Nephron (organoid): ENCODE data around the gene APOL1.

Source experiments
- H3K27ac Mint-ChIP-seq, 3 experiments: 2 replicates each; pipeline ENCODE4 v1.8.0; 2020; ENCODE audit warnings: mixed read lengths in 3 of 3, mild to moderate bottlenecking in 2 of 3, moderate library complexity in 1 of 3
- H3K27me3 Mint-ChIP-seq: 2 replicates; pipeline ENCODE4 v1.8.0; 2021; ENCODE audit warnings: low read depth, mild to moderate bottlenecking, moderate library complexity, mixed read lengths
- H3K36me3 Mint-ChIP-seq: 2 replicates; pipeline ENCODE4 v1.8.0; 2020; ENCODE audit warnings: low read depth, mixed read lengths
- H3K4me1 Mint-ChIP-seq: 2 replicates; pipeline ENCODE4 v1.8.0; 2020; ENCODE audit warnings: mixed read lengths
- H3K4me3 Mint-ChIP-seq, 3 experiments: 2 replicates each; pipeline ENCODE4 v1.8.0; 2020; ENCODE audit warnings: mild to moderate bottlenecking in 3 of 3, mixed read lengths in 3 of 3, moderate library complexity in 2 of 3
- H3K9me3 Mint-ChIP-seq: 2 replicates; pipeline ENCODE4 v1.8.0; 2020; ENCODE audit warnings: mixed read lengths
- TF ChIP-seq, protein P1 (sequence below), 3 experiments: fragments of 200-600 bp; sonication (generic); IDR thresholded peaks; one replicate each; pipeline ENCODE4 v1.5.0; 2021; ENCODE audit warnings: antibody characterized with exemption in 3 of 3; ENCODE audit not compliant: unreplicated experiment in 3 of 3

The APOL1 gene

DNA sequence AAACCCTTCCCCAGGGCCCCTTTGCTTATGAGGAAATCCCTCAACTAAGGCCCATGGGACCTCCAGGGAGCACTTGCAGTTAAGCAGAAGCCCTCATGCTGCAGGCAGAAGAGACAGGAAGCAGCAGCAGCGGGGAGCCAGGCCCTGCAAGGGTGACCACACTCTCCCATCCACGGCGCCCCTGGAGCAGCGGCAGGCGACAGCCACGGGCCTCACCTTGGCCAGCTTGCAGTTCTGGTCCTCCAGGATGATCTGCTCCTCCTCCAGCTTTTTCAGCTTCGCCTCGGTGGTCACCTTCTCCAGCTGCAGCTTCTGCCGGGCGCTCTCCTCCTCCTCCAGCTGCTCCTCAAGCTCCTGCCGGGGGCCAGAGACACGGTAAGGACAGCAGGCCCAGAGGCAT is 47.0 kb downstream of the APOL1 start:
- Mint-ChIP-seq H3K4me1 (no peaks in the 10 kb centered on the region), H3K27me3 (no peaks in the 10 kb centered on the region), H3K27ac (no peak overlapping the region), H3K9me3 (no peaks in the 10 kb centered on the region), H3K36me3 (peaks cover 68% of the 10 kb centered on the region), H3K4me3 (no peak overlapping the region)
- TF ChIP-seq, protein P1, sequence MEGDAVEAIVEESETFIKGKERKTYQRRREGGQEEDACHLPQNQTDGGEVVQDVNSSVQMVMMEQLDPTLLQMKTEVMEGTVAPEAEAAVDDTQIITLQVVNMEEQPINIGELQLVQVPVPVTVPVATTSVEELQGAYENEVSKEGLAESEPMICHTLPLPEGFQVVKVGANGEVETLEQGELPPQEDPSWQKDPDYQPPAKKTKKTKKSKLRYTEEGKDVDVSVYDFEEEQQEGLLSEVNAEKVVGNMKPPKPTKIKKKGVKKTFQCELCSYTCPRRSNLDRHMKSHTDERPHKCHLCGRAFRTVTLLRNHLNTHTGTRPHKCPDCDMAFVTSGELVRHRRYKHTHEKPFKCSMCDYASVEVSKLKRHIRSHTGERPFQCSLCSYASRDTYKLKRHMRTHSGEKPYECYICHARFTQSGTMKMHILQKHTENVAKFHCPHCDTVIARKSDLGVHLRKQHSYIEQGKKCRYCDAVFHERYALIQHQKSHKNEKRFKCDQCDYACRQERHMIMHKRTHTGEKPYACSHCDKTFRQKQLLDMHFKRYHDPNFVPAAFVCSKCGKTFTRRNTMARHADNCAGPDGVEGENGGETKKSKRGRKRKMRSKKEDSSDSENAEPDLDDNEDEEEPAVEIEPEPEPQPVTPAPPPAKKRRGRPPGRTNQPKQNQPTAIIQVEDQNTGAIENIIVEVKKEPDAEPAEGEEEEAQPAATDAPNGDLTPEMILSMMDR (IDR thresholded peaks at IDR 0.05; ENCODE audit: unreplicated experiment in 3 of 3) = no peak

DNA sequence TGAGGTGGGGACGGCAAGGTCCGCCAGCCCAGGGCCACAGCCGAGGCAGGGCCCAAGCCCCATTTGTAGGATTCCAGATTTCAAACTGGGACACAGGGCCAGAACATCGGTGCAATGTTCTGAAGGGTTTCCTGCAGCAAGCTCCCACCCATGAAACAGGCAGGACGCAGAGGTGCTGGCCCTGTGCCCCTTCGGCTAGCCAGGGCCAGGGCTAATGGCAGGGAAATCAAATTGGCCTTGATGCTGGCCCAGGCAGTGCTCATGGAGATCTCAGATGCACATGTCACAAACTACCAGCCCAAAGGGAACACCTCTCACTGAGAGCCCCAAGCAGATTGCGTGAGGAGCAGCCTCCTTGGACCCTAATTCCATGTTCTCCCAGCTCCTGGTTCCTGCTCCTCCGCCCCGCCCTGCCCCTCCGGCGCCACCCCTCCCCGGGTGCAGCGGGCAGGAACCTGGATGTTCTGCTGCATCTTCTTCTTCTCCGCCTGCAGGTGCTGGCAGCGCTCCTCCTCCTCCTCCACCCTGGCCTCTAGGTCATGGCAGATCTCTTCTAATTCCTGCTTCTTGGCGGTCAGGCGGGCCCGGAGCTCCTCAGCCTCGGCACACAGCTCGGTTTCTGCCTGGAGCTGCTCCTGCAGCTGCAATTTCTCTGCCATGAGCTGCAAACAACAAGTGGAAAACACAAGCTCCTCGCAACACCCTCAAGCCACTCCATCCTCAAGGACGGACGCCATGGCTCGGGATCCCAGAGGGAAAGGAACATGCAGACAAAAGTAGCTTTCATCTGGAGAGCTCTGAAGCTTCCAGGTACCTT is 47.7 kb downstream of the APOL1 start:
- Mint-ChIP-seq H3K27ac (no peak overlapping the region), H3K4me3 (no peak overlapping the region), H3K9me3 (no peaks in the 10 kb centered on the region), H3K4me1 (no peaks in the 10 kb centered on the region), H3K27me3 (no peaks in the 10 kb centered on the region), H3K36me3 (peaks cover 68% of the 10 kb centered on the region)
- TF ChIP-seq, protein P1 (IDR thresholded peaks at IDR 0.05; ENCODE audit: unreplicated experiment in 3 of 3) = no peak

GRCh38 chr22:36301384-36301828 is 48.5 kb downstream of the APOL1 start:
- no peaks in the 10 kb centered on the region for H3K4me1 Mint-ChIP-seq
- H3K36me3 Mint-ChIP-seq = peaks cover 65% of the 10 kb centered on the region
- H3K27ac Mint-ChIP-seq = no peak overlapping the region
- no peaks in the 10 kb centered on the region for H3K9me3 Mint-ChIP-seq
- no peaks in the 10 kb centered on the region for H3K27me3 Mint-ChIP-seq
- TF ChIP-seq, protein P1 (IDR thresholded peaks at IDR 0.05; ENCODE audit: unreplicated experiment in 3 of 3) = peak; percentile 93 to 95 (median 95)
- no peak overlapping the region for H3K4me3 Mint-ChIP-seq

- peaks cover 67% of the 10 kb centered on the region for H3K36me3 Mint-ChIP-seq
- H3K4me1 Mint-ChIP-seq = no peaks in the 10 kb centered on the region
- H3K27me3 Mint-ChIP-seq = no peaks in the 10 kb centered on the region
- no peaks in the 10 kb centered on the region for H3K9me3 Mint-ChIP-seq
- no peak overlapping the region for H3K27ac Mint-ChIP-seq
- TF ChIP-seq, protein P1 (IDR thresholded peaks at IDR 0.05; ENCODE audit: unreplicated experiment in 3 of 3) = no peak
- H3K4me3 Mint-ChIP-seq = no peak overlapping the region
These were observed 48.9 kb downstream of the APOL1 start for GRCh38 chr22:36301851-36302250.

DNA sequence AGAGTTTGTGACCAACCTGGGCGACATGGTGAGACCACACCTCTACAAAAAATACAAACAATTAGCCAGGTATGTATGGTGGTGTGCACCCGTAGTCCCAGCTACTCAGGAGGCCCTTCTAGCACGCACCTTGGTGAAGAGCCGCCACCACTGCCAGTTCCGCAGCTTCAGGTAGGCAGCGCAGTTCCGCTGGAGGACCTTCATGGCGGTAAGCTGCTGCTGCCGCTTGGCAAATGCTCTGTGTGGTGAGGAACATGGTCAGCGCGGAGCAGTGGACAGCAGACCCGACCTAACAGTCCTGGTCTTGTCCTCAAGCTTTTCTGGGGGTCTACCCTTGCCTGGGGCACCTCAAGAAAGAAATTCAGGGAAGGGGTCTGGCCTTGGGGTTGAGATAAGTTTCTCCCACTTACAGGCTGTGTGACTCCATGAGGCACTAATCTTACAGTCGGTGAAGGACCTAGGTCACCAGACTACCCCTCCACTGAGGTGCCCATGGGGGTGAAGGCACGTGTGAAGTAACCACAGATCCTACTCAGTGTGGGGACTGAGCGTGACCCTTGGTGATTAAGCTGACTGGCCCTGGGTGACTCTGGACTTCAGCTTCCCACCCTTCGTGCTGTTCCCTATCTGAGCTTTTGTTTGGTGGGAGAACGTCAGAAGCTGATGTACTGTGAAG is 49.6 kb downstream of the APOL1 start:
- Mint-ChIP-seq H3K4me1 (no peaks in the 10 kb centered on the region), H3K36me3 (peaks cover 66% of the 10 kb centered on the region), H3K27ac (no peak overlapping the region), H3K27me3 (no peaks in the 10 kb centered on the region), H3K4me3 (no peak overlapping the region), H3K9me3 (no peaks in the 10 kb centered on the region)
- TF ChIP-seq, protein P1 (IDR thresholded peaks at IDR 0.05; ENCODE audit: unreplicated experiment in 3 of 3) = no peak
